ENCODE measurements around the gene GPAT2.
A peak's percentile ranks its signal among the peaks of the same experiment; 100 is the strongest.
"Not testable (repeated sequence)": the region's sequence is repeated elsewhere in the genome, so short reads cannot be mapped to it uniquely, and the experiment has no call there.

Gene GPAT2

GRCh38 chr2:96064047-96064675 is 29.4 kb upstream of the GPAT2 start:
- H2AK5ac ChIP-seq (ENCODE audit: low read length); H2BK120ac ChIP-seq (ENCODE audit: insufficient read depth, low read length, poor library complexity); H2BK12ac ChIP-seq (ENCODE audit: low read length); H3K36me3 ChIP-seq (ENCODE audit: control insufficient read depth in 1 of 2, insufficient read depth in 2 of 2, low read length in 2 of 2); H2AFZ ChIP-seq (ENCODE audit: insufficient read depth, low read length, poor library complexity); H4K91ac ChIP-seq (ENCODE audit: low read depth, low read length); H3K9me3 ChIP-seq (ENCODE audit: insufficient read depth, low read depth, low read length); H3K4me2 ChIP-seq (ENCODE audit: low read length); H4K12ac ChIP-seq (ENCODE audit: low read depth, low read length); H4K8ac ChIP-seq (ENCODE audit: low read depth, low read length); H2BK5ac ChIP-seq (ENCODE audit: low read depth, low read length, poor library complexity); H3K4me3 ChIP-seq (ENCODE audit: low read depth, low read length); H3K27ac ChIP-seq (ENCODE audit: low read depth, low read length); H3K79me1 ChIP-seq (ENCODE audit: low read length); DNase-seq; H3K9ac ChIP-seq (ENCODE audit: low read length); H3K4me1 ChIP-seq (ENCODE audit: control insufficient read depth in 1 of 2, insufficient read depth in 2 of 2, low read length in 2 of 2); H3K18ac ChIP-seq (ENCODE audit: low read length); H3K27me3 ChIP-seq (ENCODE audit: insufficient read depth, low read length); H3K14ac ChIP-seq (ENCODE audit: low read length); H3K79me2 ChIP-seq (ENCODE audit: control insufficient read depth, insufficient read depth, low read length, poor library complexity); H3K4ac ChIP-seq (ENCODE audit: low read depth, low read length); H3K23ac ChIP-seq (ENCODE audit: low read length): not testable (repeated sequence)
- WGBS (ENCODE audit: extremely low coverage, insufficient coverage, insufficient read length): no CpG with 5 or more reads among the region's 3 CpGs

GRCh38 chr2:96063116-96063899 is 28.6 kb upstream of the GPAT2 start:
- H2BK5ac ChIP-seq (ENCODE audit: low read depth, low read length, poor library complexity); H2BK12ac ChIP-seq (ENCODE audit: low read length); H3K4ac ChIP-seq (ENCODE audit: low read depth, low read length); H3K14ac ChIP-seq (ENCODE audit: low read length); H3K18ac ChIP-seq (ENCODE audit: low read length); H2AK5ac ChIP-seq (ENCODE audit: low read length); H3K4me3 ChIP-seq (ENCODE audit: low read depth, low read length); H3K27ac ChIP-seq (ENCODE audit: low read depth, low read length); H3K23ac ChIP-seq (ENCODE audit: low read length); H3K79me1 ChIP-seq (ENCODE audit: low read length); H4K8ac ChIP-seq (ENCODE audit: low read depth, low read length); H3K36me3 ChIP-seq (ENCODE audit: control insufficient read depth in 1 of 2, insufficient read depth in 2 of 2, low read length in 2 of 2); H3K4me2 ChIP-seq (ENCODE audit: low read length); H2BK120ac ChIP-seq (ENCODE audit: insufficient read depth, low read length, poor library complexity); H3K27me3 ChIP-seq (ENCODE audit: insufficient read depth, low read length); H4K91ac ChIP-seq (ENCODE audit: low read depth, low read length); H3K9ac ChIP-seq (ENCODE audit: low read length); H3K79me2 ChIP-seq (ENCODE audit: control insufficient read depth, insufficient read depth, low read length, poor library complexity); H3K9me3 ChIP-seq (ENCODE audit: insufficient read depth, low read depth, low read length); H2AFZ ChIP-seq (ENCODE audit: insufficient read depth, low read length, poor library complexity); H4K12ac ChIP-seq (ENCODE audit: low read depth, low read length); H3K4me1 ChIP-seq (ENCODE audit: control insufficient read depth in 1 of 2, insufficient read depth in 2 of 2, low read length in 2 of 2): not testable (repeated sequence)
- WGBS (ENCODE audit: extremely low coverage, insufficient coverage, insufficient read length): no CpG with 5 or more reads among the region's 12 CpGs
- peak; percentile 20 to 42 for DNase-seq

DNA sequence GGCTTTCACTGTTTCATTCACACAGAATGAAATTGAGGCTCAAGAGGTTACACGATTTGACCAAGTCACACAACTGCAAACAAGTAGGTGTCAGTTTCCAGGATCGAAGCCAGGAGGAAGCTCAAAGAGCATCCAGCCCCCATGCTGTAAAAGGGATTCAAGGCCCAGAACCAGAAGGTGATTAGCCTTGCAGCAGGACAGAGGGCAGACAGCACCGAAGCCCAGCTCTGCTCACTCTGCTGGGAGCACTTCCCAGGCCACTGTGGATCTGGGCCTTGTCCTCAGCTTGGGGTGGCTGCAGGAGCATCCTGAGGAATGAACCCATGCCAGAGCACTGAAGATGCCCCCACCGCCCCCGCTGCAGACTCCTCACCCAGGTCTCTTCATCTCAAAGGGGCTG is 27.8 kb upstream of the GPAT2 start:
- not testable (repeated sequence) for H3K4ac ChIP-seq (ENCODE audit: low read depth, low read length); H3K9ac ChIP-seq (ENCODE audit: low read length); H2AK5ac ChIP-seq (ENCODE audit: low read length); H2AFZ ChIP-seq (ENCODE audit: insufficient read depth, low read length, poor library complexity); H3K4me1 ChIP-seq (ENCODE audit: control insufficient read depth in 1 of 2, insufficient read depth in 2 of 2, low read length in 2 of 2); H3K9me3 ChIP-seq (ENCODE audit: insufficient read depth, low read depth, low read length); H3K23ac ChIP-seq (ENCODE audit: low read length); H4K12ac ChIP-seq (ENCODE audit: low read depth, low read length); H2BK120ac ChIP-seq (ENCODE audit: insufficient read depth, low read length, poor library complexity); H3K79me1 ChIP-seq (ENCODE audit: low read length); DNase-seq; H3K27ac ChIP-seq (ENCODE audit: low read depth, low read length); H2BK5ac ChIP-seq (ENCODE audit: low read depth, low read length, poor library complexity); H3K79me2 ChIP-seq (ENCODE audit: control insufficient read depth, insufficient read depth, low read length, poor library complexity); H3K4me2 ChIP-seq (ENCODE audit: low read length); H4K91ac ChIP-seq (ENCODE audit: low read depth, low read length); H3K14ac ChIP-seq (ENCODE audit: low read length); H2BK12ac ChIP-seq (ENCODE audit: low read length); H4K8ac ChIP-seq (ENCODE audit: low read depth, low read length); H3K4me3 ChIP-seq (ENCODE audit: low read depth, low read length); H3K18ac ChIP-seq (ENCODE audit: low read length); H3K36me3 ChIP-seq (ENCODE audit: control insufficient read depth in 1 of 2, insufficient read depth in 2 of 2, low read length in 2 of 2); H3K27me3 ChIP-seq (ENCODE audit: insufficient read depth, low read length)
- no CpG with 5 or more reads among the region's 5 CpGs for WGBS (ENCODE audit: extremely low coverage, insufficient coverage, insufficient read length)

DNA sequence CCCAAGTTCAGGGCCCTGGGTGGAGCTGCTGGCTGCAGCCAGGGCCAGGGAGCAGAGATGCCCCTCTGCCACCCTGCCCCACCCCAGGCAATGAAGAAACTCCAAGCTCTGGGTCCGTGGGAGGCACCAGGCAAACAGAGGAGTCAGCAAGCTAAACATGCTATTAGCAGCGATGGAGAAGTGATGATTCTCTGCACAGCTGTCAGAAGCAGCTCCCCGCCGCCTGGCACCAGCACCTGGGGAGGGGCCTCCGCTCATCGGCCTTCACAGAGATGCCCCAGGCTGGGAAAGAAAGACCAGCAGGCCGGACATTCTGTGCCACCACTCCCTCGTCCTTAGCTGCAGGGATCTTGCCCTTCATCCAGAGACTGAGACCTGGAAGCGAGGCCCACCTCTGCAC is 27.2 kb upstream of the GPAT2 start:
- H3K4ac ChIP-seq (ENCODE audit: low read depth, low read length); H3K9ac ChIP-seq (ENCODE audit: low read length); H2AK5ac ChIP-seq (ENCODE audit: low read length); H3K4me2 ChIP-seq (ENCODE audit: low read length); H3K36me3 ChIP-seq (ENCODE audit: control insufficient read depth in 1 of 2, insufficient read depth in 2 of 2, low read length in 2 of 2); H2BK12ac ChIP-seq (ENCODE audit: low read length); H3K18ac ChIP-seq (ENCODE audit: low read length); H3K79me1 ChIP-seq (ENCODE audit: low read length); H3K79me2 ChIP-seq (ENCODE audit: control insufficient read depth, insufficient read depth, low read length, poor library complexity); H3K23ac ChIP-seq (ENCODE audit: low read length); H3K4me1 ChIP-seq (ENCODE audit: control insufficient read depth in 1 of 2, insufficient read depth in 2 of 2, low read length in 2 of 2); DNase-seq; H3K27ac ChIP-seq (ENCODE audit: low read depth, low read length); H4K8ac ChIP-seq (ENCODE audit: low read depth, low read length); H3K27me3 ChIP-seq (ENCODE audit: insufficient read depth, low read length); H2AFZ ChIP-seq (ENCODE audit: insufficient read depth, low read length, poor library complexity); H3K4me3 ChIP-seq (ENCODE audit: low read depth, low read length); H2BK5ac ChIP-seq (ENCODE audit: low read depth, low read length, poor library complexity); H4K91ac ChIP-seq (ENCODE audit: low read depth, low read length); H4K12ac ChIP-seq (ENCODE audit: low read depth, low read length); H3K14ac ChIP-seq (ENCODE audit: low read length); H3K9me3 ChIP-seq (ENCODE audit: insufficient read depth, low read depth, low read length); H2BK120ac ChIP-seq (ENCODE audit: insufficient read depth, low read length, poor library complexity): not testable (repeated sequence)
- no CpG with 5 or more reads among the region's 9 CpGs for WGBS (ENCODE audit: extremely low coverage, insufficient coverage, insufficient read length)
